Activated CD8-positive, alpha-beta memory T cell treated with anti-CD3 and anti-CD28 coated beads, Interleukin-2, amount 50 U/mL, for 48 hours (primary cell): Measurements from ENCODE around the gene CCR3.

Source experiments
- DNase-seq: peaks from one replicate; pipeline ENCODE4 v3.0.0-alpha.2; 2020

The CCR3 gene

DNA sequence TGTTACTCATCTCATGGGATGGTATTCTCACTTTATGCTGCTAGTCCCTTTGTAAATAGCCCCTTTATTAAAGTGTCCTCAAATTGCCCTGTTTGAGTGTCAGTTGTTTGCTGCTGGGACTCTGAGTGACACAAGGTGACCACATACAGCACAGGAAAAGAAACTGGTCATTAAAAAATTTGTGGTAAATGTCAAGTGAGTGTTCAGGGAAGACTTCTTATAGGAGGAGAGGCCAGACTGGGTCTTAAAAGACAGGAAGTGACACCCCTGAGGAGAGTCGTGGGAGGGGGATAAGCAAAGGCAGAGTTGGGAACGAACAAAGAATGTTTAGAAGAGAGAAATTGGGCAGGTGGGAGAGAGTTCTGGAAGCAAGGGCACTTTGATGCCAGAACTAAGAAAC is 35.2 kb downstream of the CCR3 start:
- DNase-seq: no peak

- no peak for DNase-seq
Measured at GRCh38 chr3:46278816-46279672, 36.8 kb downstream of the CCR3 start.

GRCh38 chr3:46280105-46280797 is 38.0 kb downstream of the CCR3 start:
- no peak for DNase-seq

- no peak for DNase-seq
Measured at GRCh38 chr3:46281551-46281950, 39.3 kb downstream of the CCR3 start.

- no peak for DNase-seq
Measured at GRCh38 chr3:46282041-46282440, 39.8 kb downstream of the CCR3 start.

DNA sequence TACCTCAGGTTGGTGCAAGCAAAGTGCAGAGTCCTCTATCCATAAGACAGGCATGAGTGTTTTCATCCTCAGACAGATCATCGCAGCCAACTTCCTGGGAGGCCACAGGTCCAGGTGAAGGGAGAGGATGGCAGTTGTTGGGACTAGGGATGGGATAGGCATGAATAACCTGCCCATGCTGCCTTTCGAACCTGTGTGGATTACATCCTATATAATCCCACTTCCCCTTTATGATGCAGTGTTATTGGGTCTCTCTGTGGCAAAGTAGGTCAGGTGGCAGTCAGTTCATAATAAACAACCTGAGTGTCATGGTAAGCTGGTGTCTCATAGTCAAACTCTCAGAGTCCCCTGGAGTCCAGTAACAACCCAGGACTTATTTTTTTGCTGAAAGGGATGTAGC is 40.4 kb downstream of the CCR3 start:
- DNase-seq: no peak

DNA sequence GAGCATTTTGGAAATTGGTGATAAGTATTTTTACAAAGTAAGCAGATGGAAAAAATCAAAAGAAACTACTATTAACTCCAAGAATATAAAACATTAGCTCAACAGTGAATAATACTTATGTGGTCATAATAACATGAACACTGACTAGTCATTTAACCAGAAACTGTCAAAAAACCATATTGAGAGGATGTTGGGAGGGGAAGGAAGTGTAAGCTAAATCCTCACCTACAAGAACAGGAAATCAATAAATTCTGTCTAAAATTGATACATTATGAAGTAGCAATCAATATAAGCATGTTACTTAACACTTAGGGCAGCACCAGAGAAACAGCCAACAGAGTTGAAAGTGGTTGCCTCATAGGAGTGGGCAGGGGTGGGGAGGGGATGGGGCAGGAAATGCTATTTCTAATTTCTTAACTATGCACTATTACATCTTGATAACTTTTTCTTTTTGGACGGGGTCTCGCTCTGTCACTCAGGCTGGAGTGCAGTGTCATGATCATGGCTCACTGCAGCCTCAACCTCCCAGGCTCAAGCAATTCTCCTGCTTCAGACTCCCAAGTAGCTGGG is 41.7 kb downstream of the CCR3 start:
- DNase-seq: no peak

DNA sequence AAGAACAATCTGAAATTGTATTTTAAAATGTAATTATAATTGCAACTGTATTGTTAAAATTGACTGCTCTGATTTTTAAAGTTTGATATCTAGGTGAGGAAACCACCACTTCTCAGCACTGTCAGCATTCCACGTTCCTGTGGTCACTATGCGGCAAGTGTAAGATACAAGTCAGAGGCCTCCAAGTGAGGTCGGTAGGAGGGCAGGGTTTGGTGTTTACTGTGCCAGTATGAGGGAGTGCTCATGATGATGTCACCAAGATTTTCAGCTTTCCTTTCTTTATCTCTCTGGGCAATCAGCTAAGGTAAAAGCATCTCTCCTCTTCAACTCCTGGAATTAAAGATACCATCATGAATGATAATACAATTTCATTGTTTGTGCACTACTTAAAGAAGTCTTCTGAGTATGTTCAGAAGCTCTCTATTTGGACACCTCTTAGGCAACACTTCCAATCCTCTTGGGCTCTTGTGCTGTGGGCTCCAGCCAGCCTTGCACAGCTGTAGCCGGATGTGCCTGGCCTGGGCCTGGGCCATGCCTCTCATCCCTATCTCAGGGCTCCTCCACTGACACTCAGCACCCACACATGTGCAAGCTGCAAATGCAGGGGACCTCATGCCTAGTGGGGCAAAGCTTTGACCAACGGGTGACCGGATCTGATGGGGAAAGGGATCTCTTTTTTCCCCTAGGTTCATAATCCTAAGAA is 42.9 kb downstream of the CCR3 start:
- no peak for DNase-seq

DNA sequence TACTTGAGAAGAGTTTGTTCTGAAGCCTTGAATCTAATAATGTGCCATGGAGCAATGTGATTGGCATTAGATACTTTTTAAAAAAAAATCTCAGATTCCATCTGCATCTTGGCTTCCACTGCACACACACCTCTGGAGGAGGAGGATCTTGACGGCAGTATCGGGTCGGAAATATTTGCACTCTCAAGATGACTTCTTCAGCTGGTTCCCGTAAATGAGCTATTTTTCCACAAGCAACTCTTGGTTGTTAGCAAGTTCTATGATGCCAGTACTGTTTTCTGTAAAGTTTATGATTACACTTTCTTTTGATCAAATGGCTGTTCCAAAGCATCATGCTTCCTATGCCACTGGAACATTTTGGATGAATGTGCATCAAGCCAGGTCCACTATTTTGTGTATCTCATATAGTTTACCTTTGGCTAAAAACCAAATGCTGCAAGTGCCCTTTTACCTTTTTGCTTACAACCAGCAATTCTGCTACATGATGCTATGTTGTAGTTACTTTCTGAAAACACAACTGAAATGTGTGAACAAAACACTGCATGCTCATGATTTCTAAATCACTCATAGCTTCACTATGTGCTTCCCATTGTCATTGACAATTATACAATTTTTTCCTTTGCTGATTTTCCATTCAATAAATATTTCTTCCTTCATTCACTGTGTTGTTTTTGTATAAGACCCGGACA is 43.8 kb downstream of the CCR3 start:
- DNase-seq: no peak

GRCh38 chr3:46286947-46287565 is 44.8 kb downstream of the CCR3 start:
- DNase-seq: no peak

GRCh38 chr3:46289551-46289950 is 47.3 kb downstream of the CCR3 start:
- no peak for DNase-seq

DNA sequence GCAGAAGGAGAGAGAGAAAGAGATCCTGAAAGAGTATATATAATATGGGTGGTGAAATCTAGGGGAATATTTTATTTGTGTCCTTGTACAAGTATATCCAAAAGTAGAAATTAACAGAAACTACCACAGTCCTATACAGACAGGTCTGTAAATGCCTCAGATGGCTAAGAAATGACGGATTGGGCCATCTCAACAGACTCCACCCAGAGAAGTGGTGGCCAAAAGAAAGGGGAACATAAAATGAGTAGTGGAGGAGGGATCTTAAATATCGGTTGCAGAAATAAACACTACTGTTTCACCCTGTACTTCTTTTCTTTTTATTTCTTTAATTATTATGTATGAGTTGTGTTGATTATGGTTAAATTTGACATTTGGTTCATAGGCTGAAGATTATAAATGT is 47.7 kb downstream of the CCR3 start:
- DNase-seq: no peak

DNA sequence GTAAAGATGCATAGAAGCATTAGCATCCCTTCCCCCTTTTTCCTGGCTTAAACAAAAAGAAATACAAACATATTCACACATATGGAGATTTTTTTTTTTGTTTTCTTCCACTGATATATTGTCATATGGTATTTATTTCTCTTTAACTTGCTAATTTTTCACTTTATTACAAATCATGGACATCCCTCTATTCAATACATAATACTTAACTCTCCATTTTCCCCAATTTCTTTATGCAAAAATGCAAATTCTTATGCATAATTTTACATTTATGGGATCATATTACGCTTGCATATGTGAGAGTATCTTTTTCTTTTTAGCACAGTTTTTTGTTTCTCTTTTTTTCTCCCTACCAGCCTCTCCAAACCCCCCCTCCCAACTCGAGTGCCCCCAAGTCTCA is 48.8 kb downstream of the CCR3 start:
- DNase-seq: no peak

- DNase-seq: no peak
Measured at GRCh38 chr3:46293035-46293724, 50.9 kb downstream of the CCR3 start.

DNA sequence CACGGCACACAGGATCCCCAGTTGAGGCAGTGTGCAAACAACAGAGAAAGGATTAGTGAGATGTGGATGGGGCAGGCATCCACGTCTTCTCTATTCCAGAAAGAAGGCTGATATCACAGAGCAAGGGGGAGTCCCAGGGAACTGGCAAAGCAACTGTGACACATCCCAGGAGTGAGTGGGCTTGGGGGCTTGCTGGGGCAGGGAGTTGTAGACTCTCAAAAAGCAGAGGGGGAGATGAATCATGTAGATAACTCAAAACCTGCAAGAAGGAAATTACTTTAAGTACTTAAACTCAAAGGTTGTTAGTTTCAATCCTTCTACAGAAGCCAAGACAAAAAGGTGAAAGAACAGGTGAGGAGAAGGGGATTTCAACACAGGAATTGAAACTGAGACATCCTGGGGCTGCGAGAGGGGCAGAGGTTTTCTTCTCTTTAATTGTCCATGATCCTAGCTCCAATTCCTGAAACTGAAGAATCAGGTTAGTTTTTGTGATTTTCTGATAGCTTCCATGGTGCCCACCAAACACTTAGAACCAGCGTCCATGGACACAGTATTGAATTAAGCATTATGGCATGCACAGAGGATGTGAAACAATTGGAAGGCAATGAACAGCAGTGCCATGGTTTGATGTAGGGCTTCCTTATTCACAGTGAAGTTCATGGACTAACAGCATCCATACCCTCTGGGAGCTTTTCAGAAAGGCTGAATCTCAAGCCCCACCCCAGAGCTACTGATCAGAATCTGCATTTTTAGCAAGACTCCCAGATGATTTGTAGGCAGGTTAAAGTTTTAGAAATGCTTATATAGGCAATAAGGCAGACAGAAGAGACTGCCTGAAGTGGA is 52.0 kb downstream of the CCR3 start:
- peak; percentile 83 for DNase-seq

DNA sequence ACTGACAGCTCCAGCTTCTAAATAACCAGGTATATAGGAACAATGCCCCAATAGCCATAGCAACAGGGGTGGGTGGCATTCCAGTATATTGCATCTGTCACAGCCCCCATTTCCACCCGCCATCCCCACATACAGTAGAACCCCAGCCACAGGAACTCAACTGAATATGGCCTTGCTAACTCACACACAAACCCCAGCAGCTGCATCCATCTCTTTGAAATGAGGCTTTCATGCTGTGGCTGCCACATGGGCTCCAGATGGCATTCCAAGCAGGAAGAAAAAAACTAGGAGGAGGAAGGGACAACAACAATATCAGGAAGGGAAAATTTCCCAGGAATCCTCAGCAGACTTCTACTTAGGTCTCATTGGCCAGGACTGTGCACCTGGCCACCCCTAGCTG is 54.6 kb downstream of the CCR3 start:
- DNase-seq: no peak

- no peak for DNase-seq
Measured at GRCh38 chr3:46297658-46298423, 55.6 kb downstream of the CCR3 start.

DNA sequence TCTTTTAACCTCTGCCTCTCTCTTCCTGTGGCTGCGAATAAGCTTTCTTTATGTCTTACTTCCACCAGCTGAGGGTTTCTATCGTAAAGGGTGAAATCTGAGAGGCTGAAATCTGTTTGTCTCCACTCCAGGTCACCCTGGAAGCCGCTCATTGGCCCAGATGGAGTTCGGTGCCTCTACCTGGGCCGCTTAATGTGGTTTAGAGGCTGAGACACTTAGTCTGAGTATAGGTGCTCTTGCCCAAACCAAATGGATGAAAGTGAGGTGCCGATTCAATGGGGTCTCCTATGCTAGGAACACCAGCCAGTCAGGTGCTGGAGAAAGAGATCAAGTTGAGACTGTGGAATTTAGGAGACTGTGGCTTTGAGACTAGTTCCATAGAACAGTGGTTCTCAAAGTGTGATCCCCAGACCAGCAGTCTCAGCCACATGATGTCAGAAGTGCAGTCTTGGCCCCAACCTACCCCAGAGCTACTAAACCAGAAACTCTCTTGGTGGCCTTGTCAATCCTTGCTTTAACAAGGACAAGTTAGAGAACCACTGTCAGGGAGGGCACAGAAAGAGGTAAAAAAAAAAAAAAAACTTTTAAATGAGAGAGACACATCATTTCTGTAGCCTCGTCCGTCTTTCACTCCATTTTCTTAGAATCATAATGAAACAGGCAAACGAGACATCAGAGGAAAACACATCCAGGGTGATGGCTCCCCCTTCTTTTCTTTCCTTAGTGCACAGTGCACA is 56.8 kb downstream of the CCR3 start:
- peak; percentile 67 for DNase-seq
